NB4 (cell line): ENCODE measurements around the gene BAG1.
A peak's percentile ranks its signal among the peaks of the same experiment; 100 is the strongest.

Source experiments
- DNase-seq: peaks from one replicate; pipeline ENCODE4 v3.0.0; 2010; ENCODE audit warnings: low read depth
- H3K4me3 ChIP-seq: one replicate; pipeline ENCODE4 v1.5.1; 2011; ENCODE audit warnings: mild to moderate bottlenecking, low read depth, low read length, moderate library complexity
- CTCF ChIP-seq: IDR thresholded peaks from one replicate; pipeline ENCODE4 v1.5.1; 2012; ENCODE audit warnings: low read depth, low read length
- MAX ChIP-seq: IDR thresholded peaks from 2 replicates; pipeline ENCODE4 v1.6.1; 2011; ENCODE audit warnings: low read depth, low read length
- MYC ChIP-seq: IDR thresholded peaks from 2 replicates; pipeline ENCODE4 v1.6.1; 2011; ENCODE audit warnings: low read depth, low read length
- POLR2A ChIP-seq: IDR thresholded peaks from 2 replicates; pipeline ENCODE4 v1.6.1; 2011; ENCODE audit warnings: mild to moderate bottlenecking; ENCODE audit not compliant: insufficient read length; ENCODE audit errors: extremely low read depth

BAG1 gene

GRCh38 chr9:33248606-33249005, 15.9 kb downstream of the BAG1 start:
- H3K4me3 ChIP-seq = no peak overlapping the region
- peak; percentile 12 for DNase-seq
- TF ChIP-seq CTCF = no peak
- no peak for TF ChIP-seq MAX
- TF ChIP-seq MYC = no peak
- no peak for TF ChIP-seq POLR2A

GRCh38 chr9:33246269-33246860, 18.1 kb downstream of the BAG1 start:
- no peak for DNase-seq
- H3K4me3 ChIP-seq = no peak overlapping the region
- no peak for TF ChIP-seq CTCF
- no peak for TF ChIP-seq POLR2A
- TF ChIP-seq MAX = no peak
- TF ChIP-seq MYC = no peak

GRCh38 chr9:33245341-33245740, 19.2 kb downstream of the BAG1 start:
- H3K4me3 ChIP-seq = no peak overlapping the region
- TF ChIP-seq MAX (no peak), MYC (no peak), POLR2A (no peak), CTCF (no peak)
- no peak for DNase-seq

- TF ChIP-seq POLR2A (no peak), MYC (no peak), CTCF (no peak), MAX (no peak)
Measured at GRCh38 chr9:33244137-33244784, 20.2 kb downstream of the BAG1 start.

GRCh38 chr9:33242609-33243134, 21.8 kb downstream of the BAG1 start:
- TF ChIP-seq CTCF (no peak), POLR2A (no peak), MAX (no peak), MYC (no peak)
- DNase-seq = no peak
- no peak overlapping the region for H3K4me3 ChIP-seq

More at GRCh38 chr9:33244137-33244784, 20.2 kb downstream of the BAG1 start:
- H3K4me3 ChIP-seq = no peak overlapping the region
- DNase-seq = peak; percentile 67
